Measurements from ENCODE around the gene FOXP1. TPM values are rescaled to one million over a fixed set of nuclear protein-coding genes. Genes with fewer than 3 reads are reported as not detected.

The FOXP1 gene
- total and polyA plus RNA-seq, 2 experiments from 2014 or later = 37.4 to 59.9 TPM

DNA sequence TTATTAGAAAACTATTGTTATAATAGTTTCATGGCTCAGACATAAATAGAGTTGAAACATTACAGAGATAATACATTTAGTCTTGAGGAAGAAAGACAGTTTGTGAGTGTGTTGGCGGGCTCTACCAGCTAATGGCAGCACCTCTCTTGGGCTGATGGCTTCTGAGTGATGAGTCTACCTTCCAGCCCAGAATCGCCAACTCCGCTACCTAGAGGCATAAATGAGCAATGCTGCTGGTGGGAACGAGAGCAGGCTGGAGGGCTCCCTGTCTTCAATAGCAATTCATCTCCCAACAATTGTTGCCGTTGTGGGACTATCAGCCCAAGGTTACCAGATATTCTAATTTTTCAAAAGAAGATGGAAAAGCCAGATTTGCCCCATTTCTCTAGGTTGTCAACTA, 388.7 kb downstream of the FOXP1 start:
- H3K9me3 ChIP-seq (ENCODE audit: low read depth) = no peaks in the 10 kb centered on the region
- no peaks in the 10 kb centered on the region for H4K20me1 ChIP-seq (ENCODE audit: insufficient read depth)
- TF ChIP-seq EZH2 (IDR thresholded peaks at IDR 0.05; ENCODE audit: insufficient read depth, poor library complexity, severe bottlenecking) (no peak), EZH2phosphoT487 (IDR thresholded peaks at IDR 0.05; ENCODE audit: insufficient read depth, low read depth) (no peak)
- H3K36me3 ChIP-seq (ENCODE audit: low read depth) = no peaks in the 10 kb centered on the region
- in situ Hi-C loops (cut with MboI) = no loop called here
- no peaks in the 10 kb centered on the region for H3F3A ChIP-seq (ENCODE audit: insufficient read depth)
- H3K79me2 ChIP-seq (ENCODE audit: insufficient read depth) = no peaks in the 10 kb centered on the region
- DNase-seq = no peak
- no peak overlapping the region for H3K4me2 ChIP-seq (ENCODE audit: unreplicated experiment)
- H2AFZ ChIP-seq = no peak overlapping the region
- H3K27me3 ChIP-seq (replicated peaks; ENCODE audit: insufficient read depth) = no peaks in the 10 kb centered on the region
- no peak overlapping the region for H3K9ac ChIP-seq
- H3K27ac ChIP-seq = no peak overlapping the region
- H3K9me2 ChIP-seq (ENCODE audit: insufficient read depth) = no peaks in the 10 kb centered on the region
- H3K4me1 ChIP-seq (ENCODE audit: insufficient read depth) = no peaks in the 10 kb centered on the region
- 94 to 97% methylated on average over 5 of the region's 5 CpGs for WGBS, 2 experiments (ENCODE audit: low coverage in 1 of 2, low lambda C conversion rate in 2 of 2, missing lambda C conversion rate in 2 of 2)
- no peak overlapping the region for H3K4me3 ChIP-seq

DNA sequence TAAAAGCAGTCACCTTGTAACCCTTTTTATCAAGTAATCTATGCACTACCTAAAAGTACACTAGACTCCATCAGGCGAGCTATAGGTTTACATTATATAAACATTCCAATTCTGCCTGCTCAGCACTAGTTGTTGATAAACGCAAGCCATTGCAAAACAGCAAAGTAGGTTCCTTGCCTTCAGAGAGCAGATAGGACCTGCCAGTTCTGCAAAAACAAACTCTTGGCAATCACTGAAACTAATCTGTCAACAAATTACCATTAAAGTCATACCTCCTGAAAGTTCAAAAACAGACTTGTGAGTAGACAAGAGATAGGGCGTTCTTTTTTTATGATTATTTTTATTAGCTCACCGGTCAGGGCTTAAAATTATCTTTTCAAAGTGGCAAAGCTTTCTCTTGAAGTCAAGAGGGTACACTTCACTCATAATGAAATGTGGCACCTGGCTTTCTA, 392.5 kb downstream of the FOXP1 start:
- H2AFZ ChIP-seq = no peak overlapping the region
- H3K4me1 ChIP-seq (ENCODE audit: insufficient read depth) = no peaks in the 10 kb centered on the region; the same call in 1 of the 2 replicates
- H3K9me2 ChIP-seq (ENCODE audit: insufficient read depth) = no peaks in the 10 kb centered on the region
- H3K79me2 ChIP-seq (ENCODE audit: insufficient read depth) = no peaks in the 10 kb centered on the region
- no peaks in the 10 kb centered on the region for H3K9me3 ChIP-seq (ENCODE audit: low read depth)
- WGBS, 2 experiments (ENCODE audit: low coverage in 1 of 2, low lambda C conversion rate in 2 of 2, missing lambda C conversion rate in 2 of 2) = 94 to 97% methylated on average over 4 of the region's 4 CpGs
- TF ChIP-seq EZH2 (IDR thresholded peaks at IDR 0.05; ENCODE audit: insufficient read depth, poor library complexity, severe bottlenecking) = no peak
- TF ChIP-seq EZH2phosphoT487 (IDR thresholded peaks at IDR 0.05; ENCODE audit: insufficient read depth, low read depth) = no peak
- H3K4me3 ChIP-seq = no peak overlapping the region
- in situ Hi-C loops (cut with MboI) = no loop called here
- H3K4me2 ChIP-seq (ENCODE audit: unreplicated experiment) = no peak overlapping the region
- H3K27ac ChIP-seq = no peak overlapping the region
- no peaks in the 10 kb centered on the region for H4K20me1 ChIP-seq (ENCODE audit: insufficient read depth)
- H3K27me3 ChIP-seq (replicated peaks; ENCODE audit: insufficient read depth) = no peaks in the 10 kb centered on the region
- no peak for DNase-seq
- H3F3A ChIP-seq (ENCODE audit: insufficient read depth) = no peaks in the 10 kb centered on the region
- H3K36me3 ChIP-seq (ENCODE audit: low read depth) = no peaks in the 10 kb centered on the region
- no peak overlapping the region for H3K9ac ChIP-seq

DNA sequence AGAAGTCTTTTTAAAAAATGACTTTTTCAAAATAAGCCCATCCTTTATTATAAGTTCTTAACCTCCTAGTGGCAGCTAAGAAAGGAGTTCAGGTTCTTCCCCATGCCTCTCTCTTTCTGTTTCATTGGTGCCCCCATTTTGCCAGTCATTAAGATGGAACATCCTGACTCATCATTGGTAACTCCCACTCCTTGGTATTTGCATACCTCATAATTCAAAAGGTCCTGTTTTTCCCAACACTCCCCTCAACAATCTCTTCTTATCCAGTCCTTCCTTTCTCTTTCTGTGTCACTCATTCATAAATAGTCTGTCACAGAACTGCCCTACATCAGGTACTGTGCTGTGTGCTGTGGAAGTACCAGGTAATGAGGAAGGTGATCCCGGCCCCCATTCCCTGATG, 394.0 kb downstream of the FOXP1 start:
- Histone ChIP-seq H3K27me3 (replicated peaks; ENCODE audit: insufficient read depth) (no peaks in the 10 kb centered on the region), H3K27ac (no peak overlapping the region), H3K9ac (no peak overlapping the region), H3K79me2 (ENCODE audit: insufficient read depth) (no peaks in the 10 kb centered on the region), H3K9me2 (ENCODE audit: insufficient read depth) (no peaks in the 10 kb centered on the region), H2AFZ (no peak overlapping the region), H3K4me1 (ENCODE audit: insufficient read depth) (no peaks in the 10 kb centered on the region; the same call in 1 of the 2 replicates), H3K36me3 (ENCODE audit: low read depth) (no peaks in the 10 kb centered on the region), H4K20me1 (ENCODE audit: insufficient read depth) (no peaks in the 10 kb centered on the region), H3K4me3 (no peak overlapping the region), H3F3A (ENCODE audit: insufficient read depth) (no peaks in the 10 kb centered on the region), H3K9me3 (ENCODE audit: low read depth) (no peaks in the 10 kb centered on the region), H3K4me2 (ENCODE audit: unreplicated experiment) (peak overlapping the region; percentile 7)
- 96 to 100% methylated on average over 1 of the region's 1 CpG for WGBS, 2 experiments (ENCODE audit: low coverage in 1 of 2, low lambda C conversion rate in 2 of 2, missing lambda C conversion rate in 2 of 2)
- TF ChIP-seq EZH2phosphoT487 (IDR thresholded peaks at IDR 0.05; ENCODE audit: insufficient read depth, low read depth) (no peak), EZH2 (IDR thresholded peaks at IDR 0.05; ENCODE audit: insufficient read depth, poor library complexity, severe bottlenecking) (no peak)
- in situ Hi-C loops (cut with MboI) = no loop called here
- peak; percentile 31 for DNase-seq

DNA sequence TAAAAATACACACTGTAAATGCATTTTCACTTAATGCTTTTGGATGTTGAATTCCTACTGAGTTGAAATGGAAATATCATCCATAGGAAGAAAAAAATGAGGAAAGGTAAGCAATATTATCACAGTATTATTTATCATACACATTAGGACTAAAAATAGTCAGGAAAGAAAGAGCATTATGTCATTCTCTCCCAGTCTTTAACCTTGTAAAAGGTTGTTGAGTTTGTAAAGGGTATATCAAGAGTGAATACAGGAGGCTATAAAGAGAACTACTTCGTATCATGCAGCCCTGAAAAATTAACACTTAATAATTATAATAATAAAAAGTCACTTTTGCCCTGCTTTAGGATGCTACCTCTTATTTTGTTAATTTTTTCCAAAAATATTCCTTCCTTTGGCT, 395.8 kb downstream of the FOXP1 start:
- Histone ChIP-seq H3K9me3 (ENCODE audit: low read depth) (no peaks in the 10 kb centered on the region), H2AFZ (no peak overlapping the region), H3K9me2 (ENCODE audit: insufficient read depth) (no peaks in the 10 kb centered on the region), H3K27ac (no peak overlapping the region), H3K4me1 (ENCODE audit: insufficient read depth) (no peaks in the 10 kb centered on the region; the same call in 1 of the 2 replicates), H3K9ac (no peak overlapping the region), H4K20me1 (ENCODE audit: insufficient read depth) (no peaks in the 10 kb centered on the region), H3K27me3 (replicated peaks; ENCODE audit: insufficient read depth) (no peaks in the 10 kb centered on the region), H3K4me3 (no peak overlapping the region), H3K4me2 (ENCODE audit: unreplicated experiment) (no peak overlapping the region), H3F3A (ENCODE audit: insufficient read depth) (no peaks in the 10 kb centered on the region), H3K79me2 (ENCODE audit: insufficient read depth) (no peaks in the 10 kb centered on the region), H3K36me3 (ENCODE audit: low read depth) (no peaks in the 10 kb centered on the region)
- WGBS, 2 experiments (ENCODE audit: low coverage in 1 of 2, low lambda C conversion rate in 2 of 2, missing lambda C conversion rate in 2 of 2) = 93 to 95% methylated on average over 1 of the region's 1 CpG
- no peak for TF ChIP-seq EZH2phosphoT487 (IDR thresholded peaks at IDR 0.05; ENCODE audit: insufficient read depth, low read depth)
- TF ChIP-seq EZH2 (IDR thresholded peaks at IDR 0.05; ENCODE audit: insufficient read depth, poor library complexity, severe bottlenecking) = no peak
- DNase-seq = no peak
- in situ Hi-C loops (cut with MboI) = no loop called here

DNA sequence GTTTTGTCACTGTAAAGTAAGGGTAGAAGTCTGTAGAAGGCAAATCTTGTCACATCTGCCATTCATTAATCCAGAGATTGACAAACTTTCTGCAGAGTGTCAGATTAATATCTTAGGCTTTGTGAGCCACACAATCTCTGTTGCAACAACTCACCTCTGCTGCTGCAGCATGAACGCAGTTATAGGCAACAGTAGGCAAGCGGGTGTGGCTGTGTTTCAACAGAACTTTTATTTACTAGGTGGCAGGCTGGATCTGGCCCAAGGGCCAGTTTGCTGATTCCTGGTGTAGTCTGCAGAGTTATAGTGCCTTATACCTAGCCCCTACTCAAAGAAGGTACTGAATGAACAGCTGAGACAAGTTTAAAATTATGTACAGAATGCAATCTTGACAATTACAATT, 396.7 kb downstream of the FOXP1 start:
- Histone ChIP-seq H3K79me2 (ENCODE audit: insufficient read depth) (no peaks in the 10 kb centered on the region), H3K9me3 (ENCODE audit: low read depth) (no peaks in the 10 kb centered on the region), H3K27ac (no peak overlapping the region), H3K9ac (no peak overlapping the region), H3K4me2 (ENCODE audit: unreplicated experiment) (no peak overlapping the region), H4K20me1 (ENCODE audit: insufficient read depth) (no peaks in the 10 kb centered on the region), H3K4me3 (no peak overlapping the region), H3K36me3 (ENCODE audit: low read depth) (no peaks in the 10 kb centered on the region), H3K9me2 (ENCODE audit: insufficient read depth) (no peaks in the 10 kb centered on the region), H3K4me1 (ENCODE audit: insufficient read depth) (no peaks in the 10 kb centered on the region; the same call in 1 of the 2 replicates), H3F3A (ENCODE audit: insufficient read depth) (no peaks in the 10 kb centered on the region), H2AFZ (no peak overlapping the region), H3K27me3 (replicated peaks; ENCODE audit: insufficient read depth) (no peaks in the 10 kb centered on the region)
- in situ Hi-C loops (cut with MboI) = no loop called here
- DNase-seq = no peak
- WGBS, 2 experiments (ENCODE audit: low coverage in 1 of 2, low lambda C conversion rate in 2 of 2, missing lambda C conversion rate in 2 of 2) = 92 to 93% methylated on average over 2 of the region's 2 CpGs
- TF ChIP-seq EZH2phosphoT487 (IDR thresholded peaks at IDR 0.05; ENCODE audit: insufficient read depth, low read depth) (no peak), EZH2 (IDR thresholded peaks at IDR 0.05; ENCODE audit: insufficient read depth, poor library complexity, severe bottlenecking) (no peak)
